Keratinocyte (primary cell): ENCODE results near the gene RAB44. TPM values are rescaled to one million over a fixed set of nuclear protein-coding genes. Genes with fewer than 3 reads are reported as not detected.

ENCODE experiments used
- DNase-seq: peaks from one replicate; pipeline ENCODE4 v3.0.0-alpha.2; 2011; ENCODE audit warnings: low read depth, missing footprints, low spot score
- FAIRE-seq: peaks from 2 replicates; lab custom pipeline; 2011; peaks lifted over from hg19 to GRCh38; lab: Jason Lieb, UNC
- H2AFZ ChIP-seq: 2 replicates; pipeline ENCODE4 v1.6.0; 2012; ENCODE audit warnings: low read length, control low read depth, inconsistent platforms; ENCODE audit not compliant: control insufficient read depth
- H3K27ac ChIP-seq: 2 replicates; pipeline ENCODE4 v1.5.1; 2011; ENCODE audit warnings: low read length; ENCODE audit not compliant: control insufficient read depth, insufficient read depth
- H3K27me3 ChIP-seq: 3 replicates; pipeline ENCODE4 v1.6.0; 2011; ENCODE audit warnings: low read length; ENCODE audit not compliant: control insufficient read depth, insufficient read depth; ENCODE audit errors: extremely low read depth
- H3K36me3 ChIP-seq, 2 experiments: 2 replicates in 1 of 2; 3 replicates in 1 of 2; pipeline ENCODE4 v1.5.1; 2011; ENCODE audit warnings: low read length in 2 of 2, mild to moderate bottlenecking in 1 of 2; ENCODE audit not compliant: control insufficient read depth in 2 of 2, insufficient read depth in 2 of 2; ENCODE audit errors: extremely low read depth in 1 of 2
- H3K4me1 ChIP-seq: 3 replicates; pipeline ENCODE4 v1.5.1; 2011; ENCODE audit warnings: low read length; ENCODE audit not compliant: control insufficient read depth, insufficient read depth; ENCODE audit errors: extremely low read depth
- H3K4me2 ChIP-seq: 3 replicates; pipeline ENCODE4 v1.6.0; 2011; ENCODE audit warnings: low read depth, low read length; ENCODE audit not compliant: control insufficient read depth, insufficient read depth; ENCODE audit errors: extremely low read depth
- H3K4me3 ChIP-seq, 3 experiments: fragments of 200-600 bp in 1 of 3; sonication (generic) in 1 of 3; 2 replicates in 2 of 3; 3 replicates in 1 of 3; pipeline ENCODE4 v1.5.1; 2011 to 2016; ENCODE audit warnings: low read length in 3 of 3, mild to moderate bottlenecking in 3 of 3, control low read depth in 2 of 3, inconsistent platforms in 1 of 3, low read depth in 1 of 3, mixed read lengths in 1 of 3, mixed run types in 1 of 3, moderate library complexity in 1 of 3; ENCODE audit not compliant: control insufficient read depth in 2 of 3, insufficient read depth in 2 of 3; ENCODE audit errors: extremely low read depth in 1 of 3
- H3K79me2 ChIP-seq: 2 replicates; pipeline ENCODE4 v1.6.0; 2012; ENCODE audit warnings: low read length; ENCODE audit not compliant: control insufficient read depth, insufficient read depth
- H3K9ac ChIP-seq: 3 replicates; pipeline ENCODE4 v1.6.0; 2011; ENCODE audit warnings: low read length; ENCODE audit not compliant: control insufficient read depth, insufficient read depth; ENCODE audit errors: extremely low read depth
- H3K9me1 ChIP-seq: 3 replicates; pipeline ENCODE4 v1.6.0; 2011; ENCODE audit warnings: low read length; ENCODE audit not compliant: control insufficient read depth, insufficient read depth; ENCODE audit errors: extremely low read depth
- H3K9me3 ChIP-seq: 2 replicates; pipeline ENCODE4 v1.5.1; 2012; ENCODE audit warnings: low read depth, low read length; ENCODE audit not compliant: control insufficient read depth
- H4K20me1 ChIP-seq: 3 replicates; pipeline ENCODE4 v1.6.0; 2011; ENCODE audit warnings: low read length; ENCODE audit not compliant: control insufficient read depth, insufficient read depth; ENCODE audit errors: extremely low read depth
- CTCF ChIP-seq, 3 experiments: IDR thresholded peaks in 1 of 3; conservative IDR thresholded peaks in 1 of 3; optimal IDR thresholded peaks in 1 of 3; 2 replicates in 2 of 3; 3 replicates in 1 of 3; pipeline versions ENCODE3 to v1.5.1; 2011; ENCODE audit warnings: low read length in 3 of 3, mild to moderate bottlenecking in 3 of 3, moderate library complexity in 2 of 3, control low read depth in 1 of 3, inconsistent platforms in 1 of 3; ENCODE audit not compliant: insufficient read depth in 2 of 3; ENCODE audit errors: extremely low read depth in 1 of 3
- EZH2 ChIP-seq: IDR thresholded peaks from one replicate; pipeline ENCODE4 v1.6.1; 2012; ENCODE audit warnings: inconsistent platforms, mild to moderate bottlenecking, low read length, moderate library complexity
- dilution Hi-C: fragments of 300-500 bp; cut with MboI; formaldehyde crosslinking; loops from one replicate; pipeline ENCODE4 v1.7.0; 2020; ENCODE audit warnings: low sequenced_read_pairs; ENCODE audit not compliant: extremely low pct_ligation_motif_present
- polyA plus RNA-seq, 5 experiments: library from polyadenylated mRNA; depleted of rRNA in 3 of 5; stranded (reverse) in 3 of 5; stranded (forward) in 1 of 5; unstranded in 1 of 5; fragments of >200 nt; gene quantifications; 1 replicate in 1 of 5; 2 replicates in 3 of 5; 3 replicates in 1 of 5; pipeline versions ENCODE4 v1.2.1 to v1.2.3, GENCODE V29; 2011 to 2012; ENCODE audit warnings: missing spikeins in 2 of 5, low read depth in 1 of 5, low replicate concordance in 1 of 5

RAB44 gene
- polyA plus RNA-seq, 1 donor (not counting 4 experiments of a cell fraction or from before 2014, with no cell fraction given): 0.03 TPM

DNA sequence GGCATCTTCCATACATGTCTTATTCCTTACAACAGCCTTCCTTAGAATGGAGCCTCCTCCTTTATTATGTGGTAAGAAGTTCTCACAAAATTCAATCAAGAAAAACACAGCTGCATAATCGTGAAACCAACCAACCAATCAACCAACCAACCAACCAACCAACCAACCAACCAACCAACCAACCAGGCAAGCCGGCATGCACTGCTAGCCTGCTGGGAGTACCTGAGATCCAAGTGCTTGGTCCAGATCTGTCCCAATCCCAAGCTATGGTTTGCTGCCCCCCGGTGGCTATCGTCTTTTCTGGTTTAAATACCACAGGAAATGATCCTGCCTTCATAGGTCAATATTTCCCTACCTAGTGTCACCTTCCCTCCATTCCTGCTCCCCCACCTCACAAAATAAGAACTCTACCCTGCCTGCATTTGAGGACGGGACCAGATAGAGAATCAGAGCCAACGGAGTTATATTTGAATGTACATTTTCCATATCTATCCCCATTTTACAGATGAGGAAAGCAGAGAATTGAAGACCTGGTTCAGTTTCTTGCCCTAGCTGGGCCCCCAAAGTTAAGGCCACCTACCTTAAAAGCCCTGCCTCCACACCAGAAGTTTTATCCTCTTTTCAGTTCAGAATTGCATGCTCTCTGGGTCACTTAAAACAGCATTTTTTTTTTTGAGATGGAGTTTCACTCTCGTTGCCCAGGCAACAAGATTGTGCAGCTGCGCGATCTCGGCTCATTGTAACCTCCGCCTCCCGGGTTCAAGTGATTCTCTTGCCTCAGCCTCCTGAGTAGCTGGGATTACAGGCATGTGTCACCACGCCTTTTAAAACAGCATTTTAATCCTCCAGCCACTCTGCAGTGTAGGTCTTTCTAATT, 27.1 kb downstream of the RAB44 start:
- H3K9ac ChIP-seq: no peak overlapping the region
- no peak overlapping the region for H3K4me3 ChIP-seq
- FAIRE-seq (peak; percentile 71), DNase-seq (no peak)
- no peak for TF ChIP-seq EZH2
- TF ChIP-seq CTCF (optimal IDR thresholded peaks at IDR 0.05 in 1 of 3, IDR thresholded peaks at IDR 0.05 in 1 of 3, conservative IDR thresholded peaks at IDR 0.05 in 1 of 3; ENCODE audit: extremely low read depth in 1 of 3, insufficient read depth in 2 of 3, low read length in 3 of 3): peak; percentile 65 to 84 (median 70)
- H4K20me1 ChIP-seq: no peaks in the 10 kb centered on the region
- H3K9me3 ChIP-seq: no peaks in the 10 kb centered on the region
- dilution Hi-C loops: no loop called here
- H3K27ac ChIP-seq: no peak overlapping the region
- no peaks in the 10 kb centered on the region for H3K9me1 ChIP-seq
- no peaks in the 10 kb centered on the region for H3K36me3 ChIP-seq
- no peak overlapping the region for H3K4me2 ChIP-seq
- peaks cover 13% of the 10 kb centered on the region for H3K4me1 ChIP-seq
- H2AFZ ChIP-seq: no peak overlapping the region
- H3K27me3 ChIP-seq: peaks cover 3% of the 10 kb centered on the region
- no peaks in the 10 kb centered on the region for H3K79me2 ChIP-seq

GRCh38 chr6:36725581-36725980, 28.0 kb downstream of the RAB44 start:
- no peak for DNase-seq
- Histone ChIP-seq H3K4me3 (no peak overlapping the region), H3K4me2 (no peak overlapping the region), H2AFZ (no peak overlapping the region), H3K9ac (no peak overlapping the region), H3K27ac (no peak overlapping the region), H4K20me1 (no peaks in the 10 kb centered on the region), H3K9me3 (no peaks in the 10 kb centered on the region), H3K36me3 (no peaks in the 10 kb centered on the region), H3K79me2 (no peaks in the 10 kb centered on the region), H3K9me1 (no peaks in the 10 kb centered on the region), H3K27me3 (no peaks in the 10 kb centered on the region), H3K4me1 (peaks cover 13% of the 10 kb centered on the region)
- no peak for FAIRE-seq
- dilution Hi-C loops: no loop called here
- no peak for TF ChIP-seq CTCF (optimal IDR thresholded peaks at IDR 0.05 in 1 of 3, IDR thresholded peaks at IDR 0.05 in 1 of 3, conservative IDR thresholded peaks at IDR 0.05 in 1 of 3; ENCODE audit: extremely low read depth in 1 of 3, insufficient read depth in 2 of 3, low read length in 3 of 3)
- no peak for TF ChIP-seq EZH2
